NT2/D1 (cell line): ENCODE data around the gene CGN.

ENCODE experiments used
- YY1 ChIP-seq: IDR thresholded peaks from 2 replicates; pipeline ENCODE4 v1.6.1; 2011; ENCODE audit not compliant: insufficient read length, insufficient read depth
- ZNF274 ChIP-seq: IDR thresholded peaks from 2 replicates; pipeline ENCODE4 v1.6.1; 2011; ENCODE audit warnings: mild to moderate bottlenecking, low read depth, low read length

DNA sequence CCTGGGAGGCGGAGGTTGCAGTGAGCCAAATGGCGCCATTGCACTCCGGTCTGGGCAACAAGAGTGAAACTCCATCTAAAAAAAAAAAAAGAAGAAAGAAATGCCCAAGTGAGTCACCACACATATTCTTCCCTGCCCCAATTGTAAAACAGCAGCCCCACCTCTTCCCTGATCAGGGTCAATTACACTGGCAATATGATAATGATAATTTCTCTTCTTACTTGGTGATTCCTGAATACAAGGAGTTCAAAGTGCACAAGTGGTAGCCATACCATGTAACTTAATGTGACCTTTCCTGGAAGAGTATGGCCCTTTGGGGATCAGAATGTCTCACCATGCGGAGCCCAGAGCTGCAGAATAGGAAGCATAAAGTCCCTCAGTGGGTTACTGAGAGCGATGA, 11.8 kb upstream of the CGN start:
- no peak for TF ChIP-seq ZNF274
- no peak for TF ChIP-seq YY1
